Right renal pelvis (tissue), 4 donors: ENCODE results near the gene KAT14. TPM values are rescaled to one million over a fixed set of nuclear protein-coding genes. Genes with fewer than 3 reads are reported as not detected.
"Not testable (repeated sequence)": the region's sequence is repeated elsewhere in the genome, so short reads cannot be mapped to it uniquely, and the experiment has no call there.

Experiments used
- DNase-seq, 4 donors: peaks; one replicate each; pipeline ENCODE4 v3.0.0-alpha.2; 2013; ENCODE audit warnings: low read depth in 4 of 4, low spot score in 3 of 4, missing footprints in 1 of 4
- polyA plus RNA-seq, 4 donors: library from polyadenylated mRNA; unstranded; fragments of 120-200 nt; gene quantifications; one replicate each; pipeline ENCODE4 v1.2.1, GENCODE V29; 2013; ENCODE audit not compliant: insufficient read length in 4 of 4

Gene KAT14, protein sequence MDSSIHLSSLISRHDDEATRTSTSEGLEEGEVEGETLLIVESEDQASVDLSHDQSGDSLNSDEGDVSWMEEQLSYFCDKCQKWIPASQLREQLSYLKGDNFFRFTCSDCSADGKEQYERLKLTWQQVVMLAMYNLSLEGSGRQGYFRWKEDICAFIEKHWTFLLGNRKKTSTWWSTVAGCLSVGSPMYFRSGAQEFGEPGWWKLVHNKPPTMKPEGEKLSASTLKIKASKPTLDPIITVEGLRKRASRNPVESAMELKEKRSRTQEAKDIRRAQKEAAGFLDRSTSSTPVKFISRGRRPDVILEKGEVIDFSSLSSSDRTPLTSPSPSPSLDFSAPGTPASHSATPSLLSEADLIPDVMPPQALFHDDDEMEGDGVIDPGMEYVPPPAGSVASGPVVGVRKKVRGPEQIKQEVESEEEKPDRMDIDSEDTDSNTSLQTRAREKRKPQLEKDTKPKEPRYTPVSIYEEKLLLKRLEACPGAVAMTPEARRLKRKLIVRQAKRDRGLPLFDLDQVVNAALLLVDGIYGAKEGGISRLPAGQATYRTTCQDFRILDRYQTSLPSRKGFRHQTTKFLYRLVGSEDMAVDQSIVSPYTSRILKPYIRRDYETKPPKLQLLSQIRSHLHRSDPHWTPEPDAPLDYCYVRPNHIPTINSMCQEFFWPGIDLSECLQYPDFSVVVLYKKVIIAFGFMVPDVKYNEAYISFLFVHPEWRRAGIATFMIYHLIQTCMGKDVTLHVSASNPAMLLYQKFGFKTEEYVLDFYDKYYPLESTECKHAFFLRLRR
- 10 to 100 TPM; 25.7 to 29.4 (median 27.4) TPM for polyA plus RNA-seq

DNA sequence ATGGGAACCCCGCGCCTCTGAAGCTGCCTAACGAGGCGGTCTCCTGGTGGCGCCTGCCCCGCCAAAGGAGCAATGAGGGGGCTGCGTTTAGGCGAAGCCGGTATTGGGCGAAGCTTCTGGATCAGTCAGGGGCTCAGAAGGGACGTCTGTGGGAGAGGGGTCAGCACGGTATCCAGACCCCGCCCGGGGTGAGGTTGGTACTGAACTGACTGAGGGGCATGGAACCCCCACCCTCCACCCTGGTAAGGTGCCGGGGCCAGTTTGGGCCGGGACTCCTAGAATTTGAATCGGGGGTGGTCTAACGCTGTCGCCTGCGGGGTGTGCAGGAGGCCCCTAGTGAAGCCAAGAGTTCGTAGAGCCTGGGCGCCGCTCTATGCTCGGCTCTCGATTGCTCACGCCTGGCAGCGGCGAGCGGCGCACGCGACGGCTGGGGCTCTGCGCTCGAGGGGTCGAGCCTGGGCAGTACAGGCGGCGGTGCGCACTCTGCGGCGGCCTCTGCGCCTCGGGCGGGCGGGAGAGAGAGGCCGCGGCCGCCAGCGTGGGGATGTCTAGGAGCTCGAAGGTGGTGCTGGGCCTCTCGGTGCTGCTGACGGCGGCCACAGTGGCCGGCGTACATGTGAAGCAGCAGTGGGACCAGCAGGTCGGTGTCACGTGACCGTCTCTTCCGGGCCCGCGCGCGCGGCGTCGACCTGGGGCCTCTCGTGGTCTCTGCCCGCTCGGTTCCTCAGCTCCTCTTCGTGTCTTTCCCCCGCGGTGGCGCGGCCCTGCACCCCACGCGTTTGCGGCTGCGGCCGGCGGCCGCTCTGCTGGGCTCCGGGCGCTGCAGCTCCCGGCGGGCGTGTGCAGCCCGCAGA lies at the start of gene KAT14, which contains the start of gene PET117:
TSS of gene KAT14 (plus strand) at position 452 of the 854 bp plus-strand sequence. CDS start 4,798 bp downstream, outside the sequence.
TSS of gene PET117 (plus strand) at position 452 of the 854 bp plus-strand sequence. CDS start at position 545, 93 bp downstream.
- DNase-seq: peak; percentile 88 to 96 (median 92)

DNA sequence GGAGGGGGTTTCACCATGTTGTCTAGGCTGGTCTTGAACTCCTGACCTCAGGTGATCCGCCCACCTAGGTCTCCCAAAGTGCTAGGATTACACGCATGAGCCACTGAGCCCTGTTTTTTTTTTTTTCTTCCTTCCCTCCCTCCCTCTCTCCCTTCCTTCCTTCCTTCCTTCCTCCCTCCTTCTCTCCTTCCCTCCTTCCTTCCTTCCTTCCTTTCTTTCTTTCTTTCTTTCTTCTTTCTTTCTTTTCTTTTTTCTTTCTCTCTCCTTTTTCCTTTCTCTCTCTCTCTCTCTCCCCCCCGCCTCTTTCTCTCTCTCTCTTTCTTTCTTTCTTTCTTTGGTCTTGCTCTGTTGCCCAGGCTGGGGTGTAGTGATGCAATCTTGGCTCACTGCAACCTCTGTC lies 49.4 kb upstream of the KAT14 start:
- DNase-seq: not testable (repeated sequence)

DNA sequence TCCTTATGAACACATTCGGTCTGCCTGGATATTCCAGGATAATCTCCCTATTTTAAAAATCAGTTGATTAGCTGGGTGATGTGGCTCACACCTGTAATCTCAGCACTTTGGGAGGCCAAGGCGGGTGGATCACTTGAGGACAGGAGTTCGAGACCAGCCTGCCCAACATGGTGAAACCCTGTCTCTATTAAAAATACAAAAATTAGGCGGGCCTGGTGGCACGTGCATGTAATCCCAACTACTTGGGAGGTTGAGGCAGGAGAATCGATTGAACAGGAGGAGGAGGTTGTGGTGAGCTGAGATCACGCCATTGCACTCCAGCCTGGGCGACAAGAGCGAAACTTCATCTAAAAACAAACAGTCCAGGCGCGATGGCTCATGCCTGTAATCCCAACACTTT lies 48.8 kb upstream of the KAT14 start:
- DNase-seq: not testable (repeated sequence)

DNA sequence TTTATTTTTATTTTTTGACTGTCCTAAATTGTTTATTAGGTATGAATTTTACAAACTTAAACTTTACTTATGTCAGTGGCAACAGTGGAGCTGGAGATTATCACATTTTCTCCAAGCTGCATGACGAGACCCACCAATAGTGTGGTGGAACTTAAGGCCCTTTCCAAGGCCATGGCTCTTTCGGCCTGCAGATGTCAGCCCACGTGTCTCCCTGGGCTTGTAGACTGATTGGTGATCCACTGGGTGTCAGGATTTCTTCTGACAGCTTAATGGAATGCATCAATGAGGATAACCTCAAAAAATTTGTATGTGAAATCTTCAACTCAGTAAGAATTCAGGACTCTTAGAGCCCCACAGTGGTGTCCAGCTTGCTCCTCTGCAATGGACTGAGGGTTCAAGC lies 47.6 kb upstream of the KAT14 start:
- DNase-seq: no peak

DNA sequence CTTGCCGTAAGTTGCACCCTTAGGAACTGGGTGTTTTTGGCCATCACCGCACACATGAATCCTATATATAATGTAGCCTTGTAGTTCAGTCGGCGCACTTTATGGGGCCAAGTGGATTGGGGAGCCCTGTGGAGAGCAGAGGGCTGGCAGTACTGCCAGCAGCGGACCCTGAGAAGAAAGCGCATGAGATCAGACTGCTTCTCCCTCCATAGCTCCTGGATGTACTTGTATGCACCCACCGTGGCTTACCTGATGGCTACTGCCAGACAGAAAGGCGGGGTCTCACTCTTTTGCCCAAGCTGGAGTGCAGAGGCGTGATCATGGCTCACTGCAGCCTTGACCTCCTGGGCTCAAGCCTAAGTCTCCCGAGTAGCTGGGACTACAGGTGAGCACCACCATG lies 47.2 kb upstream of the KAT14 start:
- DNase-seq: no peak

DNA sequence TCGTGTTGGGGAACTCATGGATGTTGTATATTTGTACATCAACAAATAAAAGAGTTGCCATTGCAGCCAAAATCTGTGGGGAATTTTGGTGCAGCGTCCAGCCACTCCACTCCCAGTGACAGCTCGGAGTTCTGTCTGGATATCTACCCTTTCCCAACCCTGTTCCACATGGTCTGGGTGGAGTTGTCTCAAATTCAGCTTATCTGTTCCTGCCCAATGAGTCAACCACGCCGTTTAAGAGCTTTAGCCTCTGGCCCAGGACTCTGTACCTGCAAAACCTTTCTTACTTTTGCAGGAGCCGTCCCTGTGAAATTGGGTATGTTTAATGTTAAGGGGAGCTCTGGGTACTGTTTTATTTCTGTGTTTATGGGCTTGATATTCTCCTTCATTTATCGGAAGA lies 46.0 kb upstream of the KAT14 start:
- DNase-seq: no peak

DNA sequence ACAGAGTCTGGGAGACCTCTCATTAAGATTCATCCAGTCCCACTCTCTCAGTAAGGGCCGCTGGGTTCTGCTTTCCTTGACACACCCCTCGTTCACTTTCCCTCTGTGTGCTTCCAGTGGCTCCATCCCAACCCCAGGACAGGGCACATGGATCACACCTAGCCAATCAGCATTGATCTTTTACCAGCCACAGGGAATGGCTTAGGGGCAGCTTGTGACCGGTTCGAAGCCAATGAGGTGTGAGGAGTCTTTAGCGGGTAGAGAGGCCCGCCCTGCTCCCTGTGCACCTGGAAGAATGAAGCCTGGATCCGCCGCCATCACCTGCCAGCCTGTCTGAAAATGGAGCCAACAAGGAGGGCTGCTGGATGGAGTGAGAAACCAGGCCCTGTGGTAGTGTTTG lies 44.8 kb upstream of the KAT14 start:
- no peak for DNase-seq

DNA sequence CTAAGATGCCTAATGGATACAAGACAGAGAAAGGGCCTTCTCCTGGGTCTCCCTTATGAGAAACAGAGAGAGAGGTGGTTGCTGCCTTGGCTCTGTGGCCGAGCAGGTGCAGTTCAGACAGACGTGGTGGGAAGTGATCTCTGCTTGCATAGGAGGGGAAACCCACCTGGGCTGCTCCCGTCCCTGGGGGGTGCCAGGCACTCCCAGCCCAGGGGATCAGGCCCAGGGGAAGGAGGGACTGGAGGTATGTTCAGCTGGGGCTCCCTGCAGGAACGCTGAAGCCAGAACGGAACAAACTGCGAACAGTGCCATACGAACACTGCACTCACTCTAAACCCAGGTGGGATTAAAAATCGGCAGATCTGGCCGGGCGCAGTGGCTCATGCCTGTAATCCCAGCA lies 44.3 kb upstream of the KAT14 start:
- DNase-seq: no peak

DNA sequence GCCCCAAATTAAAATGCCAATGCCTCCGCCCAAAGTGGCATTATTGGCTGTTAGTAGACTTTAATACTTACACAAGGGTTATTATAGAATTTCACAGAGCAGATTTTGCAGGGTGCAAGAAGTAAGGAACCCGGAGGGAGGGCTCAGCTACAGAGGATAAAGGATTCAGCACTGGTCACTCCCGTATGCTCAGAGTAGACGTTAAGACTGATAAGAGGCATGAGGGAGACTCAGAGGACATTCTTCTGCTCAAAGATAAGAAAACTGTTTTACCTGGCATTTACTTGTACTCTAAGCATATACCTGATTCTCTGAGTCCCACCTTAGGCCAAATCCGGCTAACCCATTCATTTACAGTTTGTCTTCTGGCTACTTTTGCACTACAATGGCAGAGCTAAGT lies 43.5 kb upstream of the KAT14 start:
- no peak for DNase-seq

DNA sequence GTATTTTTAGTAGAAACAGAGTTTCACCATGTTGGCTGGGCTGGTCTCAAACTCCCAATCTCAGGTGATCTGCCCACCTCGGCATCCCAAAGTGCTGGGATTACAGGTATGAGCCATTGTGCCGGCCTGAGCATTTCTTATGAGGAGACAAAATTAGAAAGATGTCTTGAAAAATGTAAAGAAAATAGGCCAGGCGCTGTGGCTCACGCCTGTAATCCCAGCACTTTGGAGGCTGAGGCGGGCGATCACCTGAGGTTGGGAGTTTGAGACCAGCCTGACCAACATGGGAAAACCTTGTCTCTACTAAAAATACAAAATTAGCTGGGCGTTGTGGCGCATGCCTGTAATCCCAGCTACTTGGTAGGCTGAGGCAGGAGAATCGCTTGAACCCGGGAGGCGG lies 37.1 kb upstream of the KAT14 start:
- DNase-seq: not testable (repeated sequence)

DNA sequence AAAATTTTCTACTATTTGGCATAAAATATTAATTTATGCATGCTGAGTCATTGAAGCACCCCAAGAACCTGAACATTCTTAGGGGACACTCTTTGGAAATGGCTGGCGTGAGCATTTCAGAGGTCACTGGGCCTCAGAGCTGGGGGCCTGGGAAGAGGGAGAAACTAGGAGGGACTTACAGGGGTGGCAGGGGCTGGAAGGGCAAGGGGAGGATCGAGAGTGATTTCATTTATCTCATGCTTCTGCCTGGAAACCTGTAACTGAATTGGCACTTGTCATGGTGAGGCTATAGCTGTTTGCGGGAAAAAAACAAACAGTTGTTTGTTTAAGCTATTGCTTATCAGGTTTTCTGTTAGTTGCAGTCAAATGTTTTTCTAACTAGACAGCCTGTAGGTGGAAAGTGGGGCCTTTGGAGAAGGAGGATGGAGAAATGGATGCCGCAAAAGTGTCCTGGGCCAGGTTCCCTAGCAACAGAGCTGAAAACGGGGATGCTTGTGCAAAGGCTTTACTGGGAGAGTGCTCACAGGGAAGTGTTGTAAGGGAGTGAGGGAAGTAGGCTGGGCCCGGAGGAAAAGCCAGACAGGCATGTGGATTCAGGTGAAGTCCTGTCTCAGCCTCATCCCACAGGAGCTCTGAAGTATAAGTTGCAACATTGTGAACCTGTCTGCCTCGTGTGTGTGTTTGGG lies 36.4 kb upstream of the KAT14 start:
- no peak for DNase-seq

DNA sequence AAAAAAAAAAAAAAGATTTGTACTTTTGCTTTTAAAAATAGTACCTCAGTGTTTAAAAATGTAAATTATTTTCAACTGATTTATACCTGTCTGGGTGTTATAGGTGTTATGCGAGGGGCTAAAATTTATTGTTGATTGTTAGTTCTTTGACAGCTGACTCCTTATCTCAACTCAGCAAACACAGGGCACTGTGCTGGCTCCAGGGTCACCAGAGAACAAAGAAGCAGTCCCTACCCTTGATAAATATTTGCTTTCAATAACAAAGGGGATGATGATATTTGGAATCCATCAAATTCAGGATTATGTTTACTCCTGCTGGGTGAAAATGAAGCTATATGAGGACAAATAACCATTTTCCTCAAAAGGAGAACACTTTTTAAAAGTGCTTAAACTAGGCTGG lies 34.2 kb upstream of the KAT14 start:
- DNase-seq: no peak

DNA sequence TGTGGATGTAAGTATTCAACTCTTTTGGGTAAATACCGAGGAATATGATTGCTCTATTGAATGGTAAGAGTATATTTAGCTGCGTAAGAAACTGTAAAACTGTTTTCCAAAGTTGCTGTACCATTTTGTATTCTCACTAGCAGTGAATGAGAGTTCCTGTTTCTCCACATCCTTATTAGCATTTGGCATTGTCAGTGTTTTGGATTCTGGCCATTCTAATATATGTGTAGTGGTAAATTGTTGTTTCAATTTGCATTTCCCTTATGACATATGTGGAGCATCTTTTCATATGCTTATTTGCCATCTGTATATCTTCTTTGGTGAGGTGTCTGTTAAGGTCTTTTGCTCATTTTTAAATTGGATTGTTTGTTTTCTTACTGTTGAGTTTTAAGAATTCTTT lies 29.3 kb upstream of the KAT14 start:
- DNase-seq: no peak

DNA sequence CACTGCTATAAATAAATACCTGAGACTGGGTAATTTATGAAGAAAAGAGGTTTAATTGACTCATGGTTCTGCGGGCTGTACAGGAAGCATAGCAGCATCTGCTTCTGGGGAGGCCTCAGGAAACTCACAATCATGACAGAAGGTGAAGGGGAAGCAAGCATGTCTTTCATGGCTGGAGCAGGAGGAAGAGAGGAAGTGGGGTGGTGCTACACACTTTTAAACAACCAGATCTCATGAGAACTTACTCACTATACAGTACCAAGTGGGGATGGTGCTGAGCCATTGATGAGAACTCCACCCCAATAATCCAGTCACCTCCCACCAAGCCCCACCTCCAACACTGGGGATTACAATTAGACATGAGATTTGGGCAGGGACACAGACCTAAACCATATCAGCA lies 9.1 kb upstream of the KAT14 start:
- DNase-seq: not testable (repeated sequence)

DNA sequence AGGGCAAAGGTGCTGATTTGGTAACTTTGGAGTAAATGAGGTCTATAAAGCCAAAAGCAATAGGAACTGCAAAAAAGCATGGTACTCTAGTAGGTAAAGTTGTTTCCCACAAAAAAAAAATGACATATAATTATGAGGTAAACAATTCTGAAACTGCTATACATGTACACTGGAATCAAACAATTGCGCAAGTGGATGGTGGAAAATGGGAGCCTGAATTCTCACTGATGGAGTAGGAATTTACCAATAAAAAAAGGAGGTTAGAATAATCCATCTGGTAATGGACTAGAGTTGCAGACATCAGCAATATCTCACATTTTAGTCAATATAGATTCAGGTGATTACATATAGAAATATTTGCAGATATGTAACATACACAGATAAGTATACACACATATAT lies 5.0 kb upstream of the KAT14 start:
- no peak for DNase-seq

DNA sequence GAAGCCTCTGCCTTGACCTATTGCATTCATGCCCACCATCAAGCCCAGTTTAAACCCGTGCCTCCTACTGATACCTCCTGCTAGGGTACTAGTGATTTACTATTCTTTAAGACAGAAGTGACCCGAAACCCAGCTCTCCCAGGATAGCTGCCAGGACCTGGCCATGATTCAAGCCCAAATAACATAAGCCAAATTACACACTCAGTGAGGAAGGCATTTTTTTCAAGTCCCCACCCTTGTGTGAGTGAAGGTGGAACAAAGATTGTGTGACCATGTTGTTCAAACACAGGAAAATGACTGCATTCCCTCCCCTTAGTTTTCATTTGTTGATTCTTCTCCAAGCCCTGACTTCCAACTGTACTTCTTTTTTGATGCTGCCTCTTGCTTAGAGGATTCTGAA lies 3.7 kb upstream of the KAT14 start:
- DNase-seq: no peak

DNA sequence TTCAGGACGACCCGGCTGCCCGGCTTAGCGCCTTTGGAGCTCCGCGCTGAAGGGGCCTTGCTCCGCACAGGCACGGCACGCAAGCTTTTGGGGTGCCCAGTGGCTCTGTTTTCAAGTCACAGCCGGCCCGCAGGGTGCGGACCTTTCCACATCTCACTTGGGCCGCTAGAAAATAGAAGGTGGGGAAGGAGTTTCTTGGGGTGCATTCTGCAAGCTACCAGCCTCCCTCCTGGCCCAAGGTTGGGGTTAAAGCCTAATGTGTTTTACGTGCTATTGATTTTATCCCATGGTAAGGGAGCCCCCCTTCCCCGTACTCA lies 561 bp downstream of the KAT14 start:
- DNase-seq: no peak

DNA sequence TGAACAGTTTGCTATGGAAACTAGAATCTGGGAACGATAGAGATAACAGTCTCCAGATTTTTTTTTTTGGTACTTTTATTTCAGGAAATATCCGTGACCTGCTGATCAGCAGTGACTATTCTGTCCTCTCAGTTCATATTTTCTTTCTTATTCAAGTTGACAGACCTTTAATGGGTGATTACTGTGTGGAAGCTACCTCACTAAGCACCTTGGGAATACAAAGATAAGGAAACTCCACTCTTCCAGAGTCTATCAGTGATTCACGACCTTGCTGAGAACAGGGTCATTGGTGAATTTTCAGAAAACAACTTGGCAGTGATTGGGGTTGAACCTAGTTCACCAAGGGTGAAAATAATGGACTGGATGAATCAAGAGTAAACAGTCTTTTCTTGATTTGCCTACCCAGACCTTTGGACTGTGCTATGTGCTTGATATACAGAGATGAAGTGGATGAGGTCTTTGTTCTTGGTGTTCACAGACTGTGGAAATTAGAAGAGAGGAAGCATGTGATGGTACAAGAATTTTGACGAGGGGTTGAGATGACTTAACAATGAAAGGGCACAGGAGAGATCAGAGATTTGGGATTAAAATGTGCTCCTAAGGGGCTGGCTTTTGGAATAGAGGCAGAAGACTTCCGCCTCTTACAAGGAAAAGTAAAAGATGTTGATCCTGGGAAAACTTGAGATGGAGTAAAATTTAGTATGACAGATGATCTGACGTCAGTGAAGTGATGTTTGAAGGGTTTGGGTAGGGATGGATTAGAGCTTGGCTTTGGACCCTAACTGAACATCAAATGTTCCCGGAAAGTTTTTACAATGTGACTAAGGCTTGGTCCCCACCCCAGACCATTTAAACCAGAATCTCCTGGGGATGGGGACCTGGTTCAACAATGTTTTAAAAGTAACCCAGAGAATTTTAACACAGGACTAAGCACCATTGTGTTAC lies 1.2 kb downstream of the KAT14 start:
- no peak for DNase-seq

DNA sequence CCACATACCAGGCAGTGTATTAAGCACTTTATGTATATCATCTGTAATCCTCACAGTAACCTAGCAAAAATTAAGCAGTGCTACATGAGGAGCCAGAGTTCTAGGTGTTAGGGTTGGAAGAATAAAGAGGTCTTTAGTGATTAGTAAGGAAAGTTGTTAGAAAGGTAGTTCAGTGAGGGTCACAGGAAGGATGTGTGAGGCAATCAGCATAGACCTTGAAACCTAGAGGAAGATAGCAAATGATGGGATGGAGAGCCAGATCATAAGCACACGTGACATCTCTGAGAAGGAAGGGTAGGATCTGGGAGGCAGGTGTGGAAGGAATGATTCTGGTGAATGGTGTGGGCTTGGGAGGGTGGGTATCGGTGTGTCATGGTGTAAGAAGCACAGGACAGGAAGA lies 2.2 kb downstream of the KAT14 start:
- DNase-seq: no peak
